Measurements from ENCODE around the gene TSFM. TPM values are rescaled to one million over a fixed set of nuclear protein-coding genes. Genes with fewer than 3 reads are reported as not detected.
A peak's percentile ranks its signal among the peaks of the same experiment; 100 is the strongest.

Gene TSFM
- total RNA-seq, 1 donor from 2014 or later: 53.7 TPM

DNA sequence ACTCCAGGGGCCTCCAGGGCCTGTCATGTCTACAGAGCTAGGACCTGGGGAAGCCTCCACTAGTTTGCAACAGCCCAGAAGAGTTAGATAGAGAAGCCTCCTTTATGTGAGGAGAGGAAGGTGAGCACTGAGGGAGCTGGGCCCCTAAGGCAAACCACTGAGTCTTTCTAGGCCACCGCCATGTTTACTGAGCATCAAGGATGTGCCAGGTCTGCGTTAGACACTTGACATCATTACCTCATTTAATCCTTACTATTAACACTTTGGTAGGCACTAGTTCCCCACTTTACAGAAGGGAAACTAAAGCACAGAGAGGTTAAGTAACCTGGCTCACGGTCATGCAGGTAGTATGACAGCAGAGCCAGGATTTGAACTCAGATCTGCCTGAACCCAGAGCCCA lies 51.1 kb downstream of the TSFM start:
- TF ChIP-seq, protein P1, sequence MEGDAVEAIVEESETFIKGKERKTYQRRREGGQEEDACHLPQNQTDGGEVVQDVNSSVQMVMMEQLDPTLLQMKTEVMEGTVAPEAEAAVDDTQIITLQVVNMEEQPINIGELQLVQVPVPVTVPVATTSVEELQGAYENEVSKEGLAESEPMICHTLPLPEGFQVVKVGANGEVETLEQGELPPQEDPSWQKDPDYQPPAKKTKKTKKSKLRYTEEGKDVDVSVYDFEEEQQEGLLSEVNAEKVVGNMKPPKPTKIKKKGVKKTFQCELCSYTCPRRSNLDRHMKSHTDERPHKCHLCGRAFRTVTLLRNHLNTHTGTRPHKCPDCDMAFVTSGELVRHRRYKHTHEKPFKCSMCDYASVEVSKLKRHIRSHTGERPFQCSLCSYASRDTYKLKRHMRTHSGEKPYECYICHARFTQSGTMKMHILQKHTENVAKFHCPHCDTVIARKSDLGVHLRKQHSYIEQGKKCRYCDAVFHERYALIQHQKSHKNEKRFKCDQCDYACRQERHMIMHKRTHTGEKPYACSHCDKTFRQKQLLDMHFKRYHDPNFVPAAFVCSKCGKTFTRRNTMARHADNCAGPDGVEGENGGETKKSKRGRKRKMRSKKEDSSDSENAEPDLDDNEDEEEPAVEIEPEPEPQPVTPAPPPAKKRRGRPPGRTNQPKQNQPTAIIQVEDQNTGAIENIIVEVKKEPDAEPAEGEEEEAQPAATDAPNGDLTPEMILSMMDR (IDR thresholded peaks at IDR 0.05; ENCODE audit: borderline replicate concordance): no peak
- Histone ChIP-seq H3K27me3 (ENCODE audit: low read depth) (no peaks in the 10 kb centered on the region), H3K9me3 (replicated peaks) (no peaks in the 10 kb centered on the region), H3K4me1 (peaks cover 100% of the 10 kb centered on the region), H3K27ac (replicated peaks) (peak overlapping the region; percentile 100), H3K36me3 (peaks cover 10% of the 10 kb centered on the region), H3K4me3 (peak overlapping the region; percentile 41)
- intact Hi-C loops (cut with micrococcal nuclease): loop anchor here (5.0 kb wide), 1 partner anchor 64 kb away; no protein-coding TSS in a partner anchor
- no peak for DNase-seq

DNA sequence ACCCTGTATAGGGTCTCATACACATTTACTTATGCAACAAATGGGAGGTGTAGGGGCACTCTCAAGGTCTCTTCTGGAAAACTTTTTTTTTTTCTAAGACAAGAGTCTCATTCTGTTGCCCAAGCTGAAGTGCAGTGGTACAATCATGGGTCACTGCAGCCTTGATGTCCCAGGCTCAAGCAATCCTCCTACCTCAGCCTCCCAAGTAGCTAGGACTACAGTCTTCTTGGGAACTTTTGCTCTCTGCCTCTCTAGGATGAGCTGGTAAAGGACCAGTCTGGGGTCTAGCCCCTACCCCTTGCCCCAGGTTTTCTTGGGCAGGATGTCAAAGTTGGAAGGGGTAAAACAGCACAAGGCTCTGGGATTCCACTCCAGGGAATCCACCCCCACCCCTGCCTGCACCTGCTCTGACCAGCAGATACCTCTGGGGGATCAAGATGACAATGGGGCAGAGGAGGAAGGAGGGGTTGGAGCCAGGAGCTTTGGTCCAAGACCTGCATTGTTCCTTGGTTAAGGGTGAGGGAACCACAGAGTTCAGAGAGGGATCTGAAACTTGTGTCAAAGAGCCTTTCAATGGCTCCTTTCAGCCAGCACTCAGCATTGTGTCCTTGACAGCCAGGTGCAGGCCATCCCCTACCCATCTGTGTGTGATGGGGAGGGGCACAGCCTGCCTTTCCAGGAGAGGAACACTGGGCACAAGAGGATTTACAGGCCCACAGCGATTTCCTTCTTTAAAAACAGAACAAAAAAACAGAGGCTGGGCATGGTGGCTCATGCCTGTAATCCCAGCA lies 51.7 kb downstream of the TSFM start:
- intact Hi-C loops (cut with micrococcal nuclease): loop anchor here (5.0 kb wide), 1 partner anchor 63 kb away; no protein-coding TSS in a partner anchor
- Histone ChIP-seq H3K4me1 (peaks cover 100% of the 10 kb centered on the region), H3K4me3 (peak overlapping the region; percentile 41), H3K27me3 (ENCODE audit: low read depth) (no peaks in the 10 kb centered on the region), H3K36me3 (peaks cover 4% of the 10 kb centered on the region), H3K9me3 (replicated peaks) (no peaks in the 10 kb centered on the region), H3K27ac (replicated peaks) (peak overlapping the region; percentile 100)
- no peak for DNase-seq
- TF ChIP-seq, protein P1 (IDR thresholded peaks at IDR 0.05; ENCODE audit: borderline replicate concordance): no peak

DNA sequence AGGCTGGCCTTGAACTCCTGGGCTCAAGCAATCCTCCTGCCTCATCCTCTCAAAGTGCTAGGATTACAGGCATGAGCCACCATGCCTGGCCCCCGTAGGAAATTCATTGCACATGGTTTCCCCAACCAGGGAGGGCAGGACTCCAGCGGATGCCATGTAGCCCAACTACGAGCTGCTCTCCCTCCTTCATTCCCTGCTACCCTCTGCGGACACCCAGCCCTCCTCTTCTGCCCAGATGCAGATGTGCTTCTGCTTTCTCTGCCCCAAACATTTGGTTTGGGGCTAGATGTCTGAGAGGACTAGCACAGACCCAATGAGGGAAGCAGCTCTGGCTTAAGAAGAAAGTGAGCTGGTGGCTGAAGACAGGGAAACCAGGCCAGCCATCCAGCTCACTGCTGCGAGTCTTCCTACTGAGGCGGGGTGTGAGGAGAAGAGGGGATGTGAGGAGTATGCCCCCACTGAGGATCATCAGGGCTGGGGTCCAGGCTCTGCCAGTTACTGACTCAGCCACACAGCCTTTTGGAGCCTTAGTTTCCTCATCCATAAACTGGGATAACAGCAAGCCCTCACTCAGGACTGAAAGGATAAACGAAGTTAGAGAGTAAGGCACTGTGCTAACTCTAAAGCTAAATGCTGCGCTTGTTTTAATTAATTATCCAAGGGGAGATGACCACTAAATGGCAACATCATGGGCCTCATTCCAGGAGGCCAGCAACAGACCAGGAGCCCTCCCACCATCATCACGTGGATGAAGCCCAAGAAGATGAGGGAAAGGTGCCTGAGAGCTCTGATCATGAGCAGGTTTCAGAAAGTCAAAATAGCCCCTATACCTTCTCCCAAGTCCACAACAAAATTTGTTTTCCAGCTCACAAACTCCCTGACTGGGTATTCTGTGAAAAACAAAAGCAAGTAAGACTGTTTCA lies 53.0 kb downstream of the TSFM start:
- H3K4me1 ChIP-seq: peaks cover 100% of the 10 kb centered on the region
- peak overlapping the region; percentile 95 for H3K4me3 ChIP-seq
- peak overlapping the region; percentile 100 for H3K27ac ChIP-seq (replicated peaks)
- no peaks in the 10 kb centered on the region for H3K27me3 ChIP-seq (ENCODE audit: low read depth)
- no peak for DNase-seq
- TF ChIP-seq, protein P1 (IDR thresholded peaks at IDR 0.05; ENCODE audit: borderline replicate concordance): no peak
- no peaks in the 10 kb centered on the region for H3K9me3 ChIP-seq (replicated peaks)
- H3K36me3 ChIP-seq: no peaks in the 10 kb centered on the region
- intact Hi-C loops (cut with micrococcal nuclease): no loop called here

DNA sequence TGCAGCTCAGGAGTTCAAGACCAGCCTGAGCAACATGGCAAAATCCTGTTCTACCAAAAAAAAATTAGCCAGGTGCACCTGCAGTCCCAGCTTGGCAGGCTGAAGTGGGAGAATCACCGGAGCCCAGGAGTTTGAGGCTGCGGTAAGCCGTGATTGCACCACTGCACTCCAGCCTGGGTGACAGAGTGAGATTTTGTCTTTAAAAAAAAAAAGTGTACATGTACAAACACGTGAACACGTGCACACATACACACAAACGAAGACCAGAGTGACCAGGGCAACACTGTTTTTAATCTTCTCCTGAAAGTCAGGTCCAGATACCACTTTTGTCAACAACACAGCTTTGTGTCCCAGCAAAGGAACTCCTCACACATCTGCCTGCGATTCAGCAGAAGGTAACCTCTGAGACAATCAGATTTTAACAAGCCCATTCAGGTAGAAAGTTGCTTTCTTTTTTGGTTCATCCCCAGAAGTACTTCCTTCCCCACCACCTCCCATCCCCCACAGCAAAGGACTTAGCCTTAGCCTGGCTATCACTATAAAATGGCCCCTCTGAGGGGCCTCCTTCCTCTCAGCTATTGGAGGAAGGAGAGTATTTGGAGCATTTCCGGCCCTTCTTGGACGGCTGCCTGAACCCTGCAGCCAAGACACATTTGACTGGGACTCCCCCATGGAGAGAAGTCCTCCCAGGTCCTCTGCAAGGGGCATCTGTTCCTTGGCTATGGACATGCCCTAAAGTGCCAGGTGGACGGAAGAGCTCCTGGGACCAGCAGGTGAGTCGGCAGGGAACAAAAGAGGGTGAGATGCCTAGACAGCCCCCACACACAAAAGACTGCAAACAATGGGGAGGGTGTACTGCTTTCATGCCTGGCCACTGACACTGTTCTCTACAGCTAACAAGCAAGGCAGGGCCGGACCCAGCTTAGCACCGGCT lies 54.1 kb downstream of the TSFM start:
- Histone ChIP-seq H3K36me3 (no peaks in the 10 kb centered on the region), H3K4me1 (peaks cover 100% of the 10 kb centered on the region), H3K27me3 (ENCODE audit: low read depth) (no peaks in the 10 kb centered on the region), H3K9me3 (replicated peaks) (no peaks in the 10 kb centered on the region), H3K27ac (replicated peaks) (peak overlapping the region; percentile 100), H3K4me3 (peak overlapping the region; percentile 95)
- intact Hi-C loops (cut with micrococcal nuclease): no loop called here
- peak; percentile 87 for DNase-seq
- TF ChIP-seq, protein P1 (IDR thresholded peaks at IDR 0.05; ENCODE audit: borderline replicate concordance): no peak
